Hematopoietic multipotent progenitor cell treated with erythropoietin and hydrocortisone succinate and interleukin-3 and kit ligand, for 4 days (in vitro differentiated cells): ENCODE measurements around the gene ATP5F1C.
"Not testable (repeated sequence)": the region's sequence is repeated elsewhere in the genome, so short reads cannot be mapped to it uniquely, and the experiment has no call there.

Experiments used
- DNase-seq: peaks from one replicate; pipeline ENCODE4 v3.0.0-alpha.2; 2015

The ATP5F1C gene

GRCh38 chr10:7794251-7795026 lies 6.5 kb downstream of the ATP5F1C start:
- no peak for DNase-seq

- peak; percentile 56 for DNase-seq
Measured at GRCh38 chr10:7795605-7796004, 7.6 kb downstream of the ATP5F1C start.

- peak; percentile 72 for DNase-seq
Measured at GRCh38 chr10:7797582-7797981, 9.6 kb downstream of the ATP5F1C start.

- no peak for DNase-seq
Measured at GRCh38 chr10:7802606-7803005, 14.6 kb downstream of the ATP5F1C start.

GRCh38 chr10:7804216-7804615 lies 16.2 kb downstream of the ATP5F1C start:
- DNase-seq, result no peak

GRCh38 chr10:7804741-7805140 lies 16.8 kb downstream of the ATP5F1C start:
- no peak for DNase-seq

GRCh38 chr10:7808686-7809267 lies 20.8 kb downstream of the ATP5F1C start:
- no peak for DNase-seq

GRCh38 chr10:7810443-7810842 lies 22.5 kb downstream of the ATP5F1C start:
- no peak for DNase-seq

GRCh38 chr10:7811000-7811399 lies 23.0 kb downstream of the ATP5F1C start:
- no peak for DNase-seq

- DNase-seq, result not testable (repeated sequence)
Measured at GRCh38 chr10:7811743-7812142, 23.8 kb downstream of the ATP5F1C start.

- no peak for DNase-seq
Measured at GRCh38 chr10:7813481-7813880, 25.5 kb downstream of the ATP5F1C start.

- no peak for DNase-seq
Measured at GRCh38 chr10:7817576-7817975, 29.6 kb downstream of the ATP5F1C start.

GRCh38 chr10:7817984-7818294 lies 30.0 kb downstream of the ATP5F1C start:
- DNase-seq, result no peak

- peak; percentile 97 for DNase-seq
Measured at GRCh38 chr10:7818295-7819120, 30.5 kb downstream of the ATP5F1C start, which contains the start of gene TAF3. Gene TAF3, plus strand, starts transcription at chr10:7818505. Its CDS starts 205 bp downstream, at chr10:7818710.

- DNase-seq, result peak; percentile 85
Measured at GRCh38 chr10:7819121-7819460, 31.1 kb downstream of the ATP5F1C start.

- no peak for DNase-seq
Measured at GRCh38 chr10:7824251-7824650, 36.3 kb downstream of the ATP5F1C start.

GRCh38 chr10:7826971-7827370 lies 39.0 kb downstream of the ATP5F1C start:
- peak; percentile 53 for DNase-seq

GRCh38 chr10:7829289-7829834 lies 41.4 kb downstream of the ATP5F1C start:
- DNase-seq, result no peak

- no peak for DNase-seq
Measured at GRCh38 chr10:7832060-7832459, 44.1 kb downstream of the ATP5F1C start.

GRCh38 chr10:7833210-7833609 lies 45.2 kb downstream of the ATP5F1C start:
- no peak for DNase-seq

GRCh38 chr10:7834262-7834661 lies 46.3 kb downstream of the ATP5F1C start:
- DNase-seq, result no peak

- no peak for DNase-seq
Measured at GRCh38 chr10:7836571-7836970, 48.6 kb downstream of the ATP5F1C start.

GRCh38 chr10:7846591-7846990 lies 58.6 kb downstream of the ATP5F1C start:
- DNase-seq, result no peak
